Small intestine (tissue), 16 donors: Measurements from ENCODE around the gene F10. TPM values are rescaled to one million over a fixed set of nuclear protein-coding genes. Genes with fewer than 3 reads are reported as not detected.

ENCODE experiments used
- DNase-seq, 2 donors: peaks; one replicate each; pipeline versions ENCODE4 v3.0.0 to v3.0.0-alpha.2; 2013
- FAIRE-seq: peaks from 2 replicates; lab custom pipeline; 2012; peaks lifted over from hg19 to GRCh38; lab: Jason Lieb, UNC
- H3K27ac ChIP-seq, 3 donors: one replicate each; pipeline ENCODE4 v1.5.1; 2013; ENCODE audit warnings: low read length in 2 of 3, mild to moderate bottlenecking in 2 of 3, control low read depth in 1 of 3, inconsistent platforms in 1 of 3, low read depth in 1 of 3, moderate library complexity in 1 of 3
- H3K27me3 ChIP-seq, 3 donors: one replicate each; pipeline ENCODE4 v1.6.1; 2013; ENCODE audit warnings: low read length in 3 of 3, inconsistent platforms in 1 of 3; ENCODE audit not compliant: control insufficient read depth in 3 of 3, insufficient read depth in 3 of 3
- H3K36me3 ChIP-seq, 3 donors: one replicate each; pipeline ENCODE4 v1.6.1; 2013; ENCODE audit warnings: low read length in 3 of 3, inconsistent platforms in 1 of 3, low read depth in 1 of 3, mild to moderate bottlenecking in 1 of 3, moderate library complexity in 1 of 3; ENCODE audit not compliant: control insufficient read depth in 3 of 3, insufficient read depth in 2 of 3
- H3K4me1 ChIP-seq, 3 donors: one replicate each; pipeline ENCODE4 v1.6.1; 2013; ENCODE audit warnings: low read length in 2 of 3, inconsistent platforms in 1 of 3, low read depth in 1 of 3, mild to moderate bottlenecking in 1 of 3, moderate library complexity in 1 of 3; ENCODE audit not compliant: control insufficient read depth in 3 of 3, insufficient read depth in 2 of 3
- H3K4me3 ChIP-seq, 3 donors: one replicate each; pipeline ENCODE4 v1.5.1; 2013; ENCODE audit warnings: low read length in 3 of 3, control low read depth in 1 of 3, inconsistent platforms in 1 of 3, low read depth in 1 of 3, mild to moderate bottlenecking in 1 of 3, moderate library complexity in 1 of 3
- H3K9me3 ChIP-seq, 2 donors: one replicate each; pipeline ENCODE4 v1.6.1; 2013; ENCODE audit warnings: low read depth in 1 of 2, low read length in 1 of 2; ENCODE audit not compliant: control insufficient read depth in 2 of 2, insufficient read depth in 1 of 2
- WGBS, 3 donors: extraction: QIAGEN DNeasy Blood & Tissue Kit; methylation state at CpG; one replicate each; pipeline ENCODE4 v1.1.7; 2013; 5-methylcytosine and 5-hydroxymethylcytosine counted together
- long read RNA-seq, 10 donors: transcript quantifications; one replicate each; lab custom pipeline, GENCODE V29; 2026
- polyA plus RNA-seq, 4 donors: library from polyadenylated mRNA; stranded (reverse) in 3 of 4; unstranded in 1 of 4; fragments of 200-250 nt in 3 of 4; fragments of 120-200 nt in 1 of 4; gene quantifications; one replicate each; pipeline versions ENCODE4 v1.2.1 to v1.2.3, GENCODE V29; 2013
- donor health status: healthy with polysubstance abuse.
- donor health status: control.
- donor health status: control.
- donor health status: Bipolar disorder and iron deficiency.
- donor health status: healthy.

The F10 gene
- polyA plus RNA-seq, result 100 to 1,000 TPM in 1 of 4 donors, 10 to 100 TPM in 1, 1 to 10 TPM in 2; 7.7 to 148 (median 12.3) TPM
- long read RNA-seq, donor 1, result 0 reads
- long read RNA-seq, donor 2, transcript F10-202 (8 exons, 1,517 nt), result major isoform, 9 of 28 reads
- long read RNA-seq, donor 2, partial matches to known transcripts, result 16 of 28 reads
- long read RNA-seq, donor 2, other reads (novel, unspliced or antisense), result 0 of 28 reads
- long read RNA-seq, donor 3, transcript F10-202 (8 exons, 1,517 nt), result major isoform, 8 of 18 reads
- long read RNA-seq, donor 3, partial matches to known transcripts, result 8 of 18 reads
- long read RNA-seq, donor 3, other reads (novel, unspliced or antisense), result 0 of 18 reads
- long read RNA-seq, donor 4, result 0 reads
- long read RNA-seq, donor 5, transcript F10-202 (8 exons, 1,517 nt), result major isoform, 7 of 26 reads
- long read RNA-seq, donor 5, partial matches to known transcripts, result 19 of 26 reads
- long read RNA-seq, donor 5, other reads (novel, unspliced or antisense), result 0 of 26 reads
- long read RNA-seq, donor 6, transcript F10-202 (8 exons, 1,517 nt), result major isoform, 20 of 97 reads
- long read RNA-seq, donor 6, partial matches to known transcripts, result 73 of 97 reads
- long read RNA-seq, donor 6, other reads (novel, unspliced or antisense), result 0 of 97 reads
- long read RNA-seq, donor 7, result 0 reads
- long read RNA-seq, donor 8, partial matches to known transcripts, result 0 of 1 reads
- long read RNA-seq, donor 8, other reads (novel, unspliced or antisense), result 0 of 1 reads
- long read RNA-seq, donor 9, transcript F10-202 (8 exons, 1,517 nt), result major isoform, 6 of 16 reads
- long read RNA-seq, donor 9, partial matches to known transcripts, result 9 of 16 reads
- long read RNA-seq, donor 9, other reads (novel, unspliced or antisense), result 0 of 16 reads
- long read RNA-seq, donor 10, transcript F10-202 (8 exons, 1,517 nt), result major isoform, 6 of 25 reads
- long read RNA-seq, donor 10, partial matches to known transcripts, result 15 of 25 reads
- long read RNA-seq, donor 10, other reads (novel, unspliced or antisense), result 0 of 25 reads

- DNase-seq, result peak; percentile 94 to 96
- FAIRE-seq, result no peak
- peak within 1 kb of the TSS in 2 of 3 donors; percentile 37 to 57 for H3K4me3 ChIP-seq
- H3K27ac ChIP-seq, result peak within 1 kb of the TSS; percentile 15 to 87 (median 41)
- H3K4me1 ChIP-seq, result peaks cover 0 to 22% (median 0%) of the 10 kb centered on the region in 3 donors
- H3K27me3 ChIP-seq, result no peaks in the 10 kb centered on the region
- WGBS, 3 donors, result 9 to 31% (median 26%) methylated on average over 22 to 23 of the region's 23 CpGs
- H3K9me3 ChIP-seq, result no peaks in the 10 kb centered on the region
- peaks cover 0 to 25% (median 0%) of the 10 kb centered on the region in 3 donors for H3K36me3 ChIP-seq
These were observed at the start of gene F10 for GRCh38 chr13:113122550-113123225. Gene F10, plus strand, starts transcription at chr13:113122799. Its CDS starts 57 bp downstream, at chr13:113122856.

- 92 to 94% (median 93%) methylated on average over 11 of the region's 11 CpGs for WGBS, 3 donors
- FAIRE-seq (no peak), DNase-seq (no peak)
- Histone ChIP-seq H3K36me3 (peaks cover 0 to 60% (median 0%) of the 10 kb centered on the region in 3 donors), H3K4me1 (no peaks in the 10 kb centered on the region), H3K9me3 (no peaks in the 10 kb centered on the region), H3K27ac (no peak overlapping the region), H3K4me3 (no peak overlapping the region), H3K27me3 (no peaks in the 10 kb centered on the region)
These were observed 48.7 kb upstream of the F10 start for GRCh38 chr13:113073942-113074341.

- peaks cover 0 to 64% (median 0%) of the 10 kb centered on the region in 3 donors for H3K36me3 ChIP-seq
- DNase-seq, result no peak
- 91 to 96% (median 92%) methylated on average over 14 to 18 of the region's 18 CpGs for whole genome bisulfite sequencing, 3 donors
These were observed 48.2 kb upstream of the F10 start for GRCh38 chr13:113074401-113074800.

GRCh38 chr13:113074876-113075275 is 47.7 kb upstream of the F10 start:
- no peak overlapping the region for H3K4me3 ChIP-seq
- no peaks in the 10 kb centered on the region for H3K27me3 ChIP-seq
- 94 to 97% (median 95%) methylated on average over 22 of the region's 22 CpGs for WGBS, 3 donors
- H3K27ac ChIP-seq, result no peak overlapping the region
- no peaks in the 10 kb centered on the region for H3K9me3 ChIP-seq
- H3K36me3 ChIP-seq, result peaks cover 0 to 64% (median 0%) of the 10 kb centered on the region in 3 donors
- no peak for FAIRE-seq
- no peaks in the 10 kb centered on the region for H3K4me1 ChIP-seq
- no peak for DNase-seq

More at GRCh38 chr13:113074401-113074800, 48.2 kb upstream of the F10 start:
- Histone ChIP-seq H3K27me3 (no peaks in the 10 kb centered on the region), H3K4me3 (no peak overlapping the region), H3K27ac (no peak overlapping the region), H3K4me1 (no peaks in the 10 kb centered on the region), H3K9me3 (no peaks in the 10 kb centered on the region)
- FAIRE-seq, result no peak

- H3K36me3 ChIP-seq, result peaks cover 0 to 65% (median 0%) of the 10 kb centered on the region in 3 donors
- H3K4me1 ChIP-seq, result no peaks in the 10 kb centered on the region
- no peak overlapping the region for H3K27ac ChIP-seq
- DNase-seq (no peak), FAIRE-seq (no peak)
- H3K27me3 ChIP-seq, result no peaks in the 10 kb centered on the region
- no peak overlapping the region for H3K4me3 ChIP-seq
- H3K9me3 ChIP-seq, result no peaks in the 10 kb centered on the region
- WGBS, 3 donors, result 95 to 98% (median 97%) methylated on average over 17 of the region's 17 CpGs
These were observed 46.9 kb upstream of the F10 start for GRCh38 chr13:113075711-113076110.

- Histone ChIP-seq H3K36me3 (peaks cover 0 to 75% (median 0%) of the 10 kb centered on the region in 3 donors), H3K4me3 (no peak overlapping the region), H3K9me3 (no peaks in the 10 kb centered on the region), H3K27me3 (no peaks in the 10 kb centered on the region), H3K27ac (no peak overlapping the region), H3K4me1 (no peaks in the 10 kb centered on the region)
- no peak for DNase-seq
- FAIRE-seq, result no peak
- WGBS, 3 donors, result 93 to 97% (median 97%) methylated on average over 34 to 39 of the region's 39 CpGs
These were observed 45.8 kb upstream of the F10 start for GRCh38 chr13:113076681-113077401.

- Histone ChIP-seq H3K9me3 (no peaks in the 10 kb centered on the region), H3K4me3 (no peak overlapping the region), H3K4me1 (no peaks in the 10 kb centered on the region), H3K27ac (no peak overlapping the region), H3K27me3 (no peaks in the 10 kb centered on the region), H3K36me3 (peaks cover 0 to 79% (median 0%) of the 10 kb centered on the region in 3 donors)
- FAIRE-seq (no peak), DNase-seq (no peak)
- WGBS, 3 donors, result 87 to 94% (median 92%) methylated on average over 20 of the region's 20 CpGs
These were observed 45.0 kb upstream of the F10 start for GRCh38 chr13:113077566-113077952.
